Endothelial cell of umbilical vein (primary cell): ENCODE data around the gene FYCO1. TPM values are rescaled to one million over a fixed set of nuclear protein-coding genes. Genes with fewer than 3 reads are reported as not detected.

ENCODE experiments used
- BruUV-seq: library from RNA; stranded (reverse); fragments of 400-500 nt; replicated peaks from 2 replicates; lab custom pipeline; 2021; lab: Mats Ljungman, UMichigan
- CTCF ChIA-PET: fragments of 300-600, 350-600 bp; sonication (Branson Sonifier 250); formaldehyde crosslinking; loops from one replicate; lab custom pipeline; 2021; ENCODE audit warnings: antibody characterized with exemption, inconsistent platforms; lab: Charles Lee
- POLR2A ChIA-PET: fragments of 300-600, 350-600 bp; sonication (Branson Sonifier 250); formaldehyde crosslinking; loops from one replicate; lab custom pipeline; 2021; ENCODE audit warnings: antibody characterized with exemption, inconsistent platforms; lab: Charles Lee
- DNase-seq: peaks from one replicate; pipeline ENCODE4 v3.0.0-alpha.2; 2011; ENCODE audit warnings: low read depth, low spot score
- FAIRE-seq: peaks from 2 replicates; lab custom pipeline; 2011; peaks lifted over from hg19 to GRCh38; lab: Jason Lieb, UNC
- H2AFZ ChIP-seq: 2 replicates; pipeline ENCODE4 v1.6.0; 2012; ENCODE audit warnings: low read depth, low read length, control low read depth, inconsistent platforms
- H3K27ac ChIP-seq: 2 replicates; pipeline ENCODE4 v1.5.1; 2011; ENCODE audit warnings: low read depth, mild to moderate bottlenecking, control low read depth, low read length, moderate library complexity; ENCODE audit not compliant: insufficient read depth
- H3K27me3 ChIP-seq, 2 experiments: 2 replicates each; pipeline versions ENCODE4 v1.6.0 to v1.6.1; 2011; ENCODE audit warnings: low read length in 2 of 2, mixed read lengths in 1 of 2; ENCODE audit not compliant: control insufficient read depth in 2 of 2, insufficient read depth in 2 of 2
- H3K36me3 ChIP-seq, 2 experiments: 2 replicates in 1 of 2; 3 replicates in 1 of 2; pipeline ENCODE4 v1.5.1; 2011; ENCODE audit warnings: low read length in 2 of 2, mild to moderate bottlenecking in 1 of 2, moderate library complexity in 1 of 2; ENCODE audit not compliant: control insufficient read depth in 2 of 2, insufficient read depth in 2 of 2; ENCODE audit errors: extremely low read depth in 1 of 2
- H3K4me1 ChIP-seq: 3 replicates; pipeline ENCODE4 v1.5.1; 2011; ENCODE audit warnings: mild to moderate bottlenecking, low read length; ENCODE audit not compliant: control insufficient read depth, insufficient read depth; ENCODE audit errors: extremely low read depth
- H3K4me2 ChIP-seq: 2 replicates; pipeline ENCODE4 v1.6.1; 2011; ENCODE audit warnings: low read length, control low read depth, mixed read lengths; ENCODE audit not compliant: insufficient read depth
- H3K4me3 ChIP-seq, 3 experiments: fragments of 200-600 bp in 1 of 3; sonication (generic), shearing (Covaris generic) in 1 of 3; replicated peaks in 1 of 3; 2 replicates each; pipeline ENCODE4 v1.5.1; 2011 to 2016; ENCODE audit warnings: control low read depth in 3 of 3, low read length in 3 of 3, mild to moderate bottlenecking in 2 of 3, inconsistent platforms in 1 of 3, low read depth in 1 of 3, moderate library complexity in 1 of 3; ENCODE audit not compliant: insufficient read depth in 1 of 3
- H3K79me2 ChIP-seq: 2 replicates; pipeline ENCODE4 v1.6.0; 2012; ENCODE audit warnings: low read length, inconsistent platforms; ENCODE audit not compliant: control insufficient read depth, insufficient read depth
- H3K9ac ChIP-seq: replicated peaks from 2 replicates; pipeline ENCODE3; 2011; ENCODE audit warnings: low read length, control low read depth; ENCODE audit not compliant: insufficient read depth; ENCODE audit errors: extremely low read depth
- H3K9me1 ChIP-seq: replicated peaks from 3 replicates; pipeline ENCODE4 v1.6.0; 2011; ENCODE audit warnings: mild to moderate bottlenecking, low read length; ENCODE audit not compliant: control insufficient read depth, insufficient read depth; ENCODE audit errors: extremely low read depth
- H3K9me3 ChIP-seq: replicated peaks from 2 replicates; pipeline ENCODE4 v1.5.1; 2012; ENCODE audit warnings: low read length, inconsistent platforms; ENCODE audit not compliant: control insufficient read depth, insufficient read depth
- H4K20me1 ChIP-seq: replicated peaks from 2 replicates; pipeline ENCODE3; 2011; ENCODE audit warnings: mild to moderate bottlenecking, low read length; ENCODE audit not compliant: control insufficient read depth, insufficient read depth; ENCODE audit errors: extremely low read depth
- EZH2 ChIP-seq: IDR thresholded peaks from 2 replicates; pipeline ENCODE4 v1.6.1; 2012; ENCODE audit warnings: borderline replicate concordance, low read depth, mild to moderate bottlenecking, moderate library complexity, low read length, inconsistent platforms; ENCODE audit not compliant: severe bottlenecking
- FOS ChIP-seq: IDR thresholded peaks from 2 replicates; pipeline ENCODE4 v1.6.1; 2011; ENCODE audit warnings: mild to moderate bottlenecking, low read length, moderate library complexity, borderline replicate concordance; ENCODE audit not compliant: insufficient read depth
- GATA2 ChIP-seq: IDR thresholded peaks from 2 replicates; pipeline ENCODE4 v1.7.0; 2011; ENCODE audit warnings: low read depth, mild to moderate bottlenecking, moderate library complexity, mixed read lengths, low read length; ENCODE audit not compliant: insufficient read length, insufficient read depth
- JUN ChIP-seq: IDR thresholded peaks from 2 replicates; pipeline ENCODE4 v1.6.1; 2011; ENCODE audit warnings: borderline replicate concordance, low read depth; ENCODE audit not compliant: insufficient read length, insufficient read depth
- MYC ChIP-seq: IDR thresholded peaks from one replicate; pipeline ENCODE4 v1.6.1; 2011; ENCODE audit warnings: mild to moderate bottlenecking, low read depth, low read length
- POLR2A ChIP-seq: IDR thresholded peaks from 2 replicates; pipeline ENCODE4 v1.6.1; 2012; ENCODE audit warnings: low read depth, mild to moderate bottlenecking, control low read depth, low read length
- POLR2AphosphoS5 ChIP-seq: IDR thresholded peaks from 2 replicates; pipeline ENCODE4 v1.6.1; 2012; ENCODE audit warnings: low read depth, mild to moderate bottlenecking, control low read depth, low read length, moderate library complexity; ENCODE audit not compliant: insufficient read depth
- dilution Hi-C: fragments of 300-500 bp; cut with MboI; formaldehyde crosslinking; loops from one replicate; pipeline ENCODE4 v1.15.0; 2019; ENCODE audit warnings: low sequenced_read_pairs; ENCODE audit not compliant: extremely low pct_ligation_motif_present
- intact Hi-C: fragments of 100-400 bp; cut with micrococcal nuclease; formaldehyde crosslinking; loops from one replicate; pipeline ENCODE4 v1.10.0; 2022
- polyA plus RNA-seq, 4 experiments: library from polyadenylated mRNA; depleted of rRNA in 3 of 4; stranded (reverse) in 3 of 4; unstranded in 1 of 4; fragments of >200 nt; gene quantifications; 2 replicates each; pipeline versions ENCODE4 v1.2.1 to v1.2.3, GENCODE V29; 2011 to 2012; ENCODE audit warnings: missing spikeins in 1 of 4
- total RNA-seq: library from RNA; stranded (reverse); gene quantifications from 2 replicates; pipeline ENCODE4 v1.2.3, GENCODE V29; 2021
- TF ChIP-seq, protein P1 (sequence below): IDR thresholded peaks from 2 replicates; pipeline ENCODE4 v1.6.1; 2011; ENCODE audit not compliant: insufficient read depth, insufficient read length
- TF ChIP-seq, protein P2 (sequence below), 2 donors: IDR thresholded peaks; 1 replicate in 1 of 2; 2 replicates in 1 of 2; pipeline ENCODE4 v1.5.1; 2011; ENCODE audit warnings: low read length in 2 of 2, mild to moderate bottlenecking in 2 of 2, moderate library complexity in 2 of 2, control low read depth in 1 of 2, inconsistent platforms in 1 of 2, low read depth in 1 of 2; ENCODE audit not compliant: insufficient read depth in 1 of 2; ENCODE audit errors: extremely low read depth in 1 of 2

FYCO1 gene
- total and polyA plus RNA-seq, 2 donors (not counting 3 experiments of a cell fraction or from before 2014, with no cell fraction given): 13.9 to 20.8 TPM

DNA sequence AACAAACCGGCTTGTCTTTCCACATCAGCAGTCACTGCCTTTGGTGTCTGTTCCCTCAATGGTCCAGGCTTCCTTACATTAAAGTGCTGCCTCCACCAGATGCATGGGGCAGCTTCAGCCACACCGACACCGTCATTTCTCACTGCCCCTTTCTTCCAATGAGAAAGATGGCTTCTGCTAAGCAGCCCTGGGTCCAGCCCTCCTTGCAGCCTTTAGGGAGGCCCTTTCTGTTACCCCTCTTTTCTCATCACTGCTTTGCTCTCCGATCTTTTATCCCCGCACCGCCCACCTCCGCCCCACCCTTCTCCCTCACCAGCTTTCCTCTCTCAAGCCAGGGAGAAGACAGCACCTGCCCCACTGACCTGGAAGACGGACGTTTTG, 80.6 kb downstream of the FYCO1 start:
- intact Hi-C loops (no loop called here), dilution Hi-C loops (no loop called here)
- POLR2A ChIA-PET: no interaction called here

More for the DNA sequence above, 80.6 kb downstream of the FYCO1 start:
- FAIRE-seq: no peak
- Histone ChIP-seq H3K27me3 (no peaks in the 10 kb centered on the region), H4K20me1 (no peaks in the 10 kb centered on the region), H3K79me2 (no peaks in the 10 kb centered on the region), H2AFZ (no peak overlapping the region), H3K4me1 (no peaks in the 10 kb centered on the region), H3K27ac (no peak overlapping the region), H3K36me3 (peaks cover 0 to 3% of the 10 kb centered on the region in 2 experiments), H3K4me2 (no peak overlapping the region), H3K9me1 (no peaks in the 10 kb centered on the region), H3K9ac (no peak overlapping the region), H3K4me3 (no peak overlapping the region), H3K9me3 (no peaks in the 10 kb centered on the region)
- no TSS peak for BruUV-seq
- CTCF ChIA-PET: no interaction called here
- no peak for DNase-seq
- no peak for TF ChIP-seq GATA2
- TF ChIP-seq FOS: no peak
- no peak for TF ChIP-seq JUN
- no peak for TF ChIP-seq MYC
- no peak for TF ChIP-seq POLR2A
- no peak for TF ChIP-seq EZH2
- no peak for TF ChIP-seq POLR2AphosphoS5
- TF ChIP-seq, protein P1, sequence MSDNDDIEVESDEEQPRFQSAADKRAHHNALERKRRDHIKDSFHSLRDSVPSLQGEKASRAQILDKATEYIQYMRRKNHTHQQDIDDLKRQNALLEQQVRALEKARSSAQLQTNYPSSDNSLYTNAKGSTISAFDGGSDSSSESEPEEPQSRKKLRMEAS: no peak
- TF ChIP-seq, protein P2, sequence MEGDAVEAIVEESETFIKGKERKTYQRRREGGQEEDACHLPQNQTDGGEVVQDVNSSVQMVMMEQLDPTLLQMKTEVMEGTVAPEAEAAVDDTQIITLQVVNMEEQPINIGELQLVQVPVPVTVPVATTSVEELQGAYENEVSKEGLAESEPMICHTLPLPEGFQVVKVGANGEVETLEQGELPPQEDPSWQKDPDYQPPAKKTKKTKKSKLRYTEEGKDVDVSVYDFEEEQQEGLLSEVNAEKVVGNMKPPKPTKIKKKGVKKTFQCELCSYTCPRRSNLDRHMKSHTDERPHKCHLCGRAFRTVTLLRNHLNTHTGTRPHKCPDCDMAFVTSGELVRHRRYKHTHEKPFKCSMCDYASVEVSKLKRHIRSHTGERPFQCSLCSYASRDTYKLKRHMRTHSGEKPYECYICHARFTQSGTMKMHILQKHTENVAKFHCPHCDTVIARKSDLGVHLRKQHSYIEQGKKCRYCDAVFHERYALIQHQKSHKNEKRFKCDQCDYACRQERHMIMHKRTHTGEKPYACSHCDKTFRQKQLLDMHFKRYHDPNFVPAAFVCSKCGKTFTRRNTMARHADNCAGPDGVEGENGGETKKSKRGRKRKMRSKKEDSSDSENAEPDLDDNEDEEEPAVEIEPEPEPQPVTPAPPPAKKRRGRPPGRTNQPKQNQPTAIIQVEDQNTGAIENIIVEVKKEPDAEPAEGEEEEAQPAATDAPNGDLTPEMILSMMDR (IDR thresholded peaks at IDR 0.05; ENCODE audit: extremely low read depth in 1 of 2, insufficient read depth in 1 of 2, low read depth in 1 of 2, low read length in 2 of 2): no peak
